ENCODE results near the gene RAX2. TPM values are rescaled to one million over a fixed set of nuclear protein-coding genes. Genes with fewer than 3 reads are reported as not detected.

The RAX2 gene
- total and polyA plus RNA-seq, 2 experiments from 2014 or later: not detected

DNA sequence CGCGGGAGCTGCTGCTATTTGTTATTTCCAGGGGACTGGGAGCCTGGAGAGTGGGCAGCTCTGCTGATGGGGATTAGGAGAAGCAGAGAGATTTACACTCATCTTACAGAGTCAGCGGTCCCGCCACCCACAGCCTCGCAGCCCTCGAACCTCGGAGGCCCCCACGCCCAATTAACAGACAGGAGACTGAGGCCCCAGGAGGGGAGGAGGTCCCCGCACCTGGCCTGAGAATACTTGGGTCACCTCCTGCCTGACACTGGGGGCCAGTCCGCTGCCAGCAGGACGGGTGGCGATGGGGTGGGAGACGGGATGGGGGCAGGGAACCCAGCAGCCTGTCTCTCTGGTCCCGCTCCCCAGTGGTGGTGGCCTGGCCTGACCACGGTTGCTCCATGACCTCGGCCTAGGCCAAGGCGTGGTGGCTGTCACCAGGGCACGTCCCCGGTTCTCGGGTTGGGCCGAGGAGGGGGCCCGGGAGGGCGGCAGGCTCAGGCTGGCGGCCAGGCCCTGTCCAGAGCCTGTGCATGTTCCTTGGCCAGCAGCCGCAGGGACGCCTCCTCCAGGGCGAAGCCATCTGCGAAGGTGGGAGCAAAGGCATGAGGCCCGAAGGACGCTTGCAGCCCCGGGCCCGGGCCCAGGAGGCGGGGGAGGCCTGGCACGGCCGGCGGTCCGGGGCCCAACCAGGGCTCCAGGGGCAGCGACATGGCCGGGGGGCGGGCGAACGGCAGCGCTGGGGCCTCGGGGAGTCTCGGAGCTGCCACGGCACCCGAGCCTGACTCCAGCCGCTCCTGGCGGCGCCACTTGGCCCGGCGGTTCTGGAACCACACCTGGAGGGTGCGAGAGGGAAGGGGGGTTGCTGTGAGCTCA, 1.7 kb downstream of the RAX2 start:
- Histone ChIP-seq H2AFZ (no peak overlapping the region), H3K27ac (no peak overlapping the region), H3F3A (ENCODE audit: insufficient read depth) (no peaks in the 10 kb centered on the region), H4K20me1 (ENCODE audit: insufficient read depth) (no peaks in the 10 kb centered on the region), H3K9me2 (ENCODE audit: insufficient read depth) (no peaks in the 10 kb centered on the region), H3K27me3 (replicated peaks; ENCODE audit: insufficient read depth) (no peaks in the 10 kb centered on the region), H3K9me3 (ENCODE audit: low read depth) (no peaks in the 10 kb centered on the region), H3K79me2 (ENCODE audit: insufficient read depth) (no peaks in the 10 kb centered on the region), H3K4me2 (ENCODE audit: unreplicated experiment) (no peak overlapping the region), H3K36me3 (ENCODE audit: low read depth) (no peaks in the 10 kb centered on the region), H3K4me3 (no peak overlapping the region), H3K9ac (no peak overlapping the region), H3K4me1 (ENCODE audit: insufficient read depth) (no peaks in the 10 kb centered on the region)
- DNase-seq: no peak
- no peak for TF ChIP-seq EZH2phosphoT487 (IDR thresholded peaks at IDR 0.05; ENCODE audit: insufficient read depth, low read depth)
- no peak for TF ChIP-seq EZH2 (IDR thresholded peaks at IDR 0.05; ENCODE audit: insufficient read depth, poor library complexity, severe bottlenecking)
- in situ Hi-C loops (cut with MboI): no loop called here
- 68 to 74% methylated on average over 27 to 47 of the region's 53 CpGs for WGBS, 2 experiments (ENCODE audit: low coverage in 1 of 2, low lambda C conversion rate in 2 of 2, missing lambda C conversion rate in 2 of 2)

DNA sequence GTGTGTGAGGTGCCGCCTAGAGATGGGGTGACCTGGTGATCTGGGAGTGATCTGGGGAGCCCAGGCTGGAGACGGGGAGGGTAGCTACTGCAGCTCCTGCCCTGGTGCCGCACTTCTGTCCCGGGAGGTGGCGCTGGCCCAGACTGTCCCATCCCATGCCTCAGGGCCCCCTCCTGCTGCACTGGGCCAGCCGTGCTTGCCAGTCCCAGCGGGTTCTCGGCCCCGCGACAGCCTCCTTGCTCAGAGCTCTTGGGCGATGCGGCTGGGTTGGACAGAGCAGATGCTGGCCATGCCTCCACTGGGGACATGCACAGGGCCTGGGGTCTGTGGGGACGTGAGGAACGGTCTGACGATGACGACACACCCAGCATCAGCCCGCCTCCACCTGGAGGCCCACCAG, 2.5 kb downstream of the RAX2 start:
- WGBS, 2 experiments (ENCODE audit: low coverage in 1 of 2, low lambda C conversion rate in 2 of 2, missing lambda C conversion rate in 2 of 2): 77 to 84% methylated on average over 16 of the region's 17 CpGs
- Histone ChIP-seq H3K36me3 (ENCODE audit: low read depth) (no peaks in the 10 kb centered on the region), H4K20me1 (ENCODE audit: insufficient read depth) (no peaks in the 10 kb centered on the region), H3K4me3 (no peak overlapping the region), H3K27me3 (replicated peaks; ENCODE audit: insufficient read depth) (no peaks in the 10 kb centered on the region), H3K79me2 (ENCODE audit: insufficient read depth) (peaks cover under 1% of the 10 kb centered on the region; the same call in 1 of the 2 replicates), H3K4me2 (ENCODE audit: unreplicated experiment) (no peak overlapping the region), H3K9me3 (ENCODE audit: low read depth) (no peaks in the 10 kb centered on the region), H2AFZ (no peak overlapping the region), H3F3A (ENCODE audit: insufficient read depth) (no peaks in the 10 kb centered on the region), H3K9ac (no peak overlapping the region), H3K4me1 (ENCODE audit: insufficient read depth) (no peaks in the 10 kb centered on the region), H3K27ac (no peak overlapping the region), H3K9me2 (ENCODE audit: insufficient read depth) (no peaks in the 10 kb centered on the region)
- no peak for TF ChIP-seq EZH2 (IDR thresholded peaks at IDR 0.05; ENCODE audit: insufficient read depth, poor library complexity, severe bottlenecking)
- TF ChIP-seq EZH2phosphoT487 (IDR thresholded peaks at IDR 0.05; ENCODE audit: insufficient read depth, low read depth): no peak
- in situ Hi-C loops (cut with MboI): no loop called here
- no peak for DNase-seq

DNA sequence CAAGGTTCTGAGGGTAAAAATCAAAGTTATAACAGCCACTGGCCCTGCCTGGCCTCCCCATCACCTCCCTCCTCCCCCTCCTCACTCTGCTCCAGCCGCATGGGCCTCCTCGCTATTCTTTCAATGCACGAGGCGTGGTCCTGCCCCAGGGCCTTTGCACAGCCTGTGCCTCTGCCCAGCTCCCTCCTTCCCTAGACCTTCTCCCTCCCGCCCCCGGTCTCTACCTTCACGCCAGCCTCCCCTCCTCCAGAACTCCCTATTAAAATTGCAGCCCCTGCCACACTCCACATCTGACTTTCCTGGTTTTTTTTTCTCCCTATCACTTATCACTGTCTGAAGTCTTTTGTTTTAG, 3.3 kb downstream of the RAX2 start:
- in situ Hi-C loops (cut with MboI): no loop called here
- TF ChIP-seq EZH2 (IDR thresholded peaks at IDR 0.05; ENCODE audit: insufficient read depth, poor library complexity, severe bottlenecking) (no peak), EZH2phosphoT487 (IDR thresholded peaks at IDR 0.05; ENCODE audit: insufficient read depth, low read depth) (no peak)

DNA sequence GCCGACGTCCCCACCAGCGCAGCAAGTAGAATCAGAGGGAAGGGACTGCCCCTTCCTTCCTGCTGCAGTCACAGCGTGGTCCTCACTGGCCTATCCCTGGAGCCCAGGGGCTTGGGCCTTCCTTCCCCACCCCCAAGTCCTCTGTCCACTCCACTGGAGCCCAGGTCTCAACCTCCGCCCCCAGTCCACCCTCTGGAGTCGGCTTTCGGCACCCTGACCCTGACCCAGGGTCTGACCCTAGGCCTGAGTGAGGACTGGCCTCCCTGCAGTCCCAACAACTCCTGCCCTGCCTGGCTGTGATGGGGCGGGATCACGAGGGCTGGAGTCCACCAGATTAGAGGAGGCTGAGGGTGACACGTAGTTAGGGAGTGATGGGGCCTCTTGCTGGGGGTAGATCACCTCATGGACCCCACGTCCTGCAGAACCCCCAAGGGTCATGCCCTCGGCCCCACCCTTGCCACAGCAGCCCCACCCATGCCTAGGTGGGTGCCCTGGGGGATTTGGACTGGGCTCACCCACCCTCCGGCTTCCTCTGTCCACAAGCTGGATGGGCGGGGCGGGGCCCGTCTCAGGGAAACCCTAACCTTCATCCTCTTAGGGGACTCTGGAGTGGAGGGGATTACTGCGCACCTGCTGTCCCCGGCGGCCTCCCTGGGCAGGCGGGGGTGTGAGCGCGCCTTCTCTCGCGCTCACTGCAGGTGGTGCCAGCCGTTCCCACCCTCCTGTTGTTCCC, 3.8 kb downstream of the RAX2 start:
- in situ Hi-C loops (cut with MboI): no loop called here
- Histone ChIP-seq H3K9ac (no peak overlapping the region), H3K79me2 (ENCODE audit: insufficient read depth) (peaks cover 14% of the 10 kb centered on the region), H4K20me1 (ENCODE audit: insufficient read depth) (no peaks in the 10 kb centered on the region), H3K9me2 (ENCODE audit: insufficient read depth) (no peaks in the 10 kb centered on the region), H3F3A (ENCODE audit: insufficient read depth) (no peaks in the 10 kb centered on the region), H3K4me1 (ENCODE audit: insufficient read depth) (0 out of 2 replicates have a peak, but pooled peaks cover 3% of the 10 kb centered on the region), H3K9me3 (ENCODE audit: low read depth) (no peaks in the 10 kb centered on the region), H3K27me3 (replicated peaks; ENCODE audit: insufficient read depth) (no peaks in the 10 kb centered on the region), H2AFZ (no peak overlapping the region), H3K36me3 (ENCODE audit: low read depth) (no peaks in the 10 kb centered on the region), H3K4me2 (ENCODE audit: unreplicated experiment) (no peak overlapping the region), H3K27ac (no peak overlapping the region), H3K4me3 (no peak overlapping the region)
- WGBS, 2 experiments (ENCODE audit: low coverage in 1 of 2, low lambda C conversion rate in 2 of 2, missing lambda C conversion rate in 2 of 2): 90 to 91% methylated on average over 22 to 25 of the region's 25 CpGs
- no peak for TF ChIP-seq EZH2phosphoT487 (IDR thresholded peaks at IDR 0.05; ENCODE audit: insufficient read depth, low read depth)
- TF ChIP-seq EZH2 (IDR thresholded peaks at IDR 0.05; ENCODE audit: insufficient read depth, poor library complexity, severe bottlenecking): no peak
- DNase-seq: no peak

More for the DNA sequence above, 3.3 kb downstream of the RAX2 start:
- Histone ChIP-seq H3K79me2 (ENCODE audit: insufficient read depth) (peaks cover 8% of the 10 kb centered on the region), H3K4me1 (ENCODE audit: insufficient read depth) (no peaks in the 10 kb centered on the region), H3K9me2 (ENCODE audit: insufficient read depth) (no peaks in the 10 kb centered on the region), H3K36me3 (ENCODE audit: low read depth) (no peaks in the 10 kb centered on the region), H4K20me1 (ENCODE audit: insufficient read depth) (no peaks in the 10 kb centered on the region), H3K27ac (no peak overlapping the region), H3K4me3 (no peak overlapping the region), H3K9ac (no peak overlapping the region), H3F3A (ENCODE audit: insufficient read depth) (no peaks in the 10 kb centered on the region), H3K9me3 (ENCODE audit: low read depth) (no peaks in the 10 kb centered on the region), H2AFZ (no peak overlapping the region), H3K4me2 (ENCODE audit: unreplicated experiment) (no peak overlapping the region), H3K27me3 (replicated peaks; ENCODE audit: insufficient read depth) (no peaks in the 10 kb centered on the region)
- no peak for DNase-seq
- 95 to 100% methylated on average over 1 to 7 of the region's 7 CpGs for WGBS, 2 experiments (ENCODE audit: low coverage in 1 of 2, low lambda C conversion rate in 2 of 2, missing lambda C conversion rate in 2 of 2)
